Caco-2 (cell line): ENCODE measurements around the gene GABRR1. TPM values are rescaled to one million over a fixed set of nuclear protein-coding genes. Genes with fewer than 3 reads are reported as not detected.

Experiments
- BruUV-seq: library from RNA; stranded (reverse); fragments of 400-500 nt; replicated peaks from 2 replicates; lab custom pipeline; 2021; lab: Mats Ljungman, UMichigan
- CTCF ChIA-PET: fragments of 300-600 bp; sonication (Branson Sonifier 250); formaldehyde crosslinking; loops from one replicate; lab custom pipeline; 2022; ENCODE audit warnings: antibody characterized with exemption; lab: Charles Lee
- POLR2A ChIA-PET: fragments of 300-600 bp; sonication (Branson Sonifier 250); formaldehyde crosslinking; loops from one replicate; lab custom pipeline; 2022; ENCODE audit warnings: antibody characterized with exemption; lab: Charles Lee
- DNase-seq, 2 experiments: peaks; one replicate each; pipeline versions ENCODE4 v3.0.0 to v3.0.0-alpha.2; 2020 to 2022
- H3K27me3 ChIP-seq: replicated peaks from 2 replicates; pipeline ENCODE4 v1.6.0; 2011; ENCODE audit warnings: low read length; ENCODE audit not compliant: control insufficient read depth, insufficient read depth
- H3K36me3 ChIP-seq: 2 replicates; pipeline ENCODE4 v1.5.1; 2011; ENCODE audit warnings: low read length; ENCODE audit not compliant: control insufficient read depth, insufficient read depth
- H3K4me1 ChIP-seq: fragments of 250-450 bp; sonication (Bioruptor Pico); 2 replicates; pipeline ENCODE4 v1.5.1; 2020; ENCODE audit warnings: mild to moderate bottlenecking
- H3K4me3 ChIP-seq: 2 replicates; pipeline ENCODE4 v1.5.1; 2011; ENCODE audit warnings: low read depth, mild to moderate bottlenecking, control low read depth, low read length
- H3K9me3 ChIP-seq: fragments of 250-450 bp; sonication (Bioruptor Pico); 2 replicates; pipeline ENCODE4 v1.5.1; 2020; ENCODE audit warnings: mild to moderate bottlenecking, moderate library complexity
- H3K27ac Mint-ChIP-seq: one replicate; pipeline ENCODE4 v1.8.0; 2022; ENCODE audit warnings: mixed read lengths; ENCODE audit not compliant: unreplicated experiment
- H3K27me3 Mint-ChIP-seq: one replicate; pipeline ENCODE4 v1.8.0; 2022; ENCODE audit warnings: mixed read lengths; ENCODE audit not compliant: insufficient read depth, unreplicated experiment
- H3K36me3 Mint-ChIP-seq: one replicate; pipeline ENCODE4 v1.8.0; 2022; ENCODE audit warnings: mild to moderate bottlenecking, mixed read lengths; ENCODE audit not compliant: insufficient read depth, unreplicated experiment
- H3K4me1 Mint-ChIP-seq: one replicate; pipeline ENCODE4 v1.8.0; 2022; ENCODE audit warnings: low read depth, mixed read lengths; ENCODE audit not compliant: unreplicated experiment
- H3K4me3 Mint-ChIP-seq: one replicate; pipeline ENCODE4 v1.8.0; 2022; ENCODE audit warnings: mild to moderate bottlenecking, moderate library complexity, mixed read lengths; ENCODE audit not compliant: unreplicated experiment
- H3K9me3 Mint-ChIP-seq: one replicate; pipeline ENCODE4 v1.8.0; 2022; ENCODE audit warnings: mixed read lengths; ENCODE audit not compliant: unreplicated experiment
- CTCF ChIP-seq, 2 experiments: fragments of 200-600 bp in 1 of 2; IDR thresholded peaks; 1 replicate in 1 of 2; 2 replicates in 1 of 2; pipeline versions ENCODE4 v1.5.1 to v1.8.0; 2011 to 2022; ENCODE audit warnings: antibody characterized with exemption in 1 of 2, control low read depth in 1 of 2, inconsistent platforms in 1 of 2, low read depth in 1 of 2, low read length in 1 of 2, mild to moderate bottlenecking in 1 of 2, moderate library complexity in 1 of 2; ENCODE audit not compliant: insufficient read depth in 1 of 2, severe bottlenecking in 1 of 2, unreplicated experiment in 1 of 2
- intact Hi-C: fragments of 100-400 bp; cut with micrococcal nuclease; formaldehyde crosslinking; loops from one replicate; pipeline ENCODE4 v1.10.0; 2022; ENCODE audit not compliant: unreplicated experiment
- total RNA-seq: library from RNA; stranded (reverse); gene quantifications from 2 replicates; pipeline ENCODE4 v1.2.3, GENCODE V29; 2022

Gene GABRR1
- total RNA-seq, 1 experiment from 2014 or later = 0.43 TPM

DNA sequence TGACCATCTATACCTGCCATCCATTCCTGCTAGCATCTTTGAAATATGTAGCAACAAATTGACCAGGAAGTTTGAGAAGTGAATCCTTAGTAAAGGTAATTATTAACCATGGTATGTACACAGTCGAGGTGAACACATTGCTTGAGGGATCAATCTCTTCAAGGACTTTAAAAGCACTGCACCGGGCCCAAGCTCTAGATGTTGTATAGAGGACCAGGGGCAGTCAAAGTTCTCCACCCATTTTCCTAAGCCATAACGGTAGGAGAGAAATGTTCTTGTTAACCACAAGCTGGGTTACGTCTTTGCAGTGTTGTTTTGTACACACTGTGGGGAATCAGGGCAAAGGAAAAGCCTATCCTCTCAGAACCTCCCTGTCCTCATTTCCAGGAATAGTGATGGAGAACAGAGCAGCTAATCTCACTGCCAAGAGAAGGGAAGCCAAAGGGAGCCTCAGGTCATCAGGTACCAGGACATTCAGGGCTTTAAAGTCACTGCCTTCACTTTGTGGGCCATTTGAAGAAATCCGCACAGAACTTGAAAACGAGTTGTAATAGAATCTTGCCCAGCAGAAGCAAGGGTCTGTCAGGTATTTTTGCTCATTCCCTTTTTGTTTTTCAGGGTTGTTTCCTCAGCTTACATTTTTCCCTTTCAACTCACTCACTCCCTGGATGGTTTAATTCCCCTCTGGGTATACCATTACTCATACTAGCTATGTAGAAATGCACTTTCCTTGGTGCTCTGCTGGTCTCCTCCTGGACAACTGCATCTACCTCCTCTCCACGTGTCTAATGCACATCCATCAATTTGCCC, 76.6 kb downstream of the GABRR1 start:
- Histone ChIP-seq H3K36me3 (no peaks in the 10 kb centered on the region), H3K9me3 (no peaks in the 10 kb centered on the region), H3K4me1 (peaks cover 28% of the 10 kb centered on the region), H3K27me3 (no peaks in the 10 kb centered on the region), H3K4me3 (no peak overlapping the region)
- DNase-seq = peak; percentile 51
- BruUV-seq = no TSS peak
- ChIA-PET CTCF (interaction anchor here (0.6 to 1.2 kb wide), 4 partner anchors 23 to 158 kb away, joined by 3 to 5 read pairs (median 4); partner anchors contain the start of gene PNRC1), POLR2A (interaction anchor here (1.4 kb wide), 1 partner anchor 60 kb away, joined by 5 read pairs; the partner anchor contains the start of gene PNRC1)
- no peaks in the 10 kb centered on the region for H3K36me3 Mint-ChIP-seq
- no peak overlapping the region for H3K4me3 Mint-ChIP-seq
- TF ChIP-seq CTCF (IDR thresholded peaks at IDR 0.05; ENCODE audit: insufficient read depth in 1 of 2, low read depth in 1 of 2, low read length in 1 of 2, severe bottlenecking in 1 of 2, unreplicated experiment in 1 of 2) = no peak
- H3K4me1 Mint-ChIP-seq = peaks cover 33% of the 10 kb centered on the region
- peak overlapping the region; percentile 77 for H3K27ac Mint-ChIP-seq
- no peaks in the 10 kb centered on the region for H3K27me3 Mint-ChIP-seq
- no peaks in the 10 kb centered on the region for H3K9me3 Mint-ChIP-seq
- intact Hi-C loops = loop anchor here (2.0 kb wide), 2 partner anchors 18 to 60 kb away; partner anchors contain the start of gene PNRC1

- intact Hi-C loops = loop anchor here (2.0 kb wide), 2 partner anchors 17 to 59 kb away; partner anchors contain the start of gene PNRC1
- peak overlapping the region; percentile 77 for H3K27ac Mint-ChIP-seq
These were observed 77.4 kb downstream of the GABRR1 start for GRCh38 chr6:89139509-89140346.

More at GRCh38 chr6:89139509-89140346, 77.4 kb downstream of the GABRR1 start:
- H3K36me3 ChIP-seq = no peaks in the 10 kb centered on the region
- Mint-ChIP-seq H3K4me3 (peak overlapping the region; percentile 48), H3K36me3 (no peaks in the 10 kb centered on the region), H3K27me3 (no peaks in the 10 kb centered on the region), H3K9me3 (no peaks in the 10 kb centered on the region), H3K4me1 (peaks cover 33% of the 10 kb centered on the region)
- ChIA-PET CTCF (interaction anchor here (0.6 to 1.2 kb wide), 3 partner anchors 23 to 157 kb away, joined by 3 to 4 read pairs (median 3); no protein-coding TSS in a partner anchor), POLR2A (interaction anchor here (1.4 kb wide), 1 partner anchor 59 kb away, joined by 5 read pairs; the partner anchor contains the start of gene PNRC1)
- peak; percentile 45 to 62 for DNase-seq
- no peak for TF ChIP-seq CTCF (IDR thresholded peaks at IDR 0.05; ENCODE audit: insufficient read depth in 1 of 2, low read depth in 1 of 2, low read length in 1 of 2, severe bottlenecking in 1 of 2, unreplicated experiment in 1 of 2)
- H3K27me3 ChIP-seq = no peaks in the 10 kb centered on the region
- peaks cover 28% of the 10 kb centered on the region for H3K4me1 ChIP-seq
- no peaks in the 10 kb centered on the region for H3K9me3 ChIP-seq
- TSS peak; percentile 65 for BruUV-seq
- H3K4me3 ChIP-seq = no peak overlapping the region
